Limb (tissue), 2 donors: Measurements from ENCODE around the gene UBA6.
"Not testable (repeated sequence)": the region's sequence is repeated elsewhere in the genome, so short reads cannot be mapped to it uniquely, and the experiment has no call there.

ENCODE experiments used
- DNase-seq, 2 donors: peaks; one replicate each; pipeline ENCODE4 v3.0.0-alpha.2; 2016; ENCODE audit errors: extremely low spot score in 2 of 2

UBA6 gene

GRCh38 chr4:67714248-67714583, 13.3 kb upstream of the UBA6 start:
- DNase-seq = no peak

DNA sequence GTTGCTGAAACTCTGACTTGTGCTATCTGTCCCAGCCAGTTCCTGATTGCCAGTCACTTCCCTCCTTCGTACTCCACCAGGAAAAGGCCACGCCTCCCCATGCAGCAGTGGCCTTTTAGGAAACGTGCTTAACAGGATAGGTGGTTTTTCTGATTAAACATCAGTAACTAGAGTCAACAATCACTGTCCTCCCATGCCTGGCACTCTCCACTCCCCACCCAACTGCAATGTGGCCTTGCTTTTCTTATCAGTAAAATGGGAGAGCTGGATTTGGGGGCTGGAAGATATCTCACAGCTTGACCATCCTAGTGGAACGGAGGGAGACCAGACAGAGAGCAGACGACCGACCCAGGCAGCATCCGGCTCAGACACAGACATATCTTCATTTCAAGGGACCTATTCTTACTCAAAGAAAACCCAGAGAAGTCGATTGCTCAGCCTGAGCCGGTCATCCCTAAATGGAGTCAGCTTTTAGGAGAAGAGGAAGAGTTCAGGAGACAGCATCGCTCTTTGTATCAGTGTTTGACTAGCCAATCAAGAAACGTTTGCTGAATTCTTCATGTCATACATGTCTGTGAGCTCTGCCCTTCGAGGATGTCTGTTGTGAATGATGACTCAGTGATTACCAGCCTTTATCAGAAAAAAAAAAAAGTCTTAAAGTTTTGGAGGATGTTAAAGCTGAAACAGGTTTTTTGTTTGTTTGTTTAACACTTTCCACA, 12.7 kb upstream of the UBA6 start:
- DNase-seq = no peak

- DNase-seq = no peak
Measured at GRCh38 chr4:67712650-67713528, 11.9 kb upstream of the UBA6 start.

DNA sequence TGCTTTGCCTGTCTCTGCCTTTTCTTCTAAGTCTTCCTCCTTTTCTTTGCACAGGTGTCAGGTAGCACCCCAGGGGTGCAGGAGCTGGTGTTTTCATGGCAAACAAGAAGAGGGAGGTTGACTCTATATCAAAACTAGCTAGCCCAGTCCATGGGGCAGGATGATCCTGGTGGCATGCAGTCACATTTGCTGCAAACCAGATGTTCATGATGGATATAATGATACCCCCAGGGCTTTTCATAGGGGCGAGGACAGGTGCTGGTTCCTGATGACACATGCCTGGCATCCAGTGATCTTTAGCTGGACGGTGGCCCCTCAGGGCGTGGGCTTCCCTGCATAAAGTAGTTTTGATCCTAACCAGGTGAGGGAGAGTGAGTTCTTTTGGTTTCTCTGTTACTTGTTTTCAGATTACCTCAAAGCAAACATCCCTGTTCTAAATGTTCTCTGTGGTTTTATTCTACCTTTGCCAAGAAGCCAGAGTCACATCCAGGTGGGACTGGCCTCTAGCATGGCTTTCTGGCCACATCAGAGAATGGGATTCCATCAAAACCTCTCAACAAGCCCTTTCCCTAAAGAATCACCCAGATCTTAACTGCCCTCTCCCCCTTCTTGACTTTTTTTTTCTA, 11.2 kb upstream of the UBA6 start:
- DNase-seq = no peak

DNA sequence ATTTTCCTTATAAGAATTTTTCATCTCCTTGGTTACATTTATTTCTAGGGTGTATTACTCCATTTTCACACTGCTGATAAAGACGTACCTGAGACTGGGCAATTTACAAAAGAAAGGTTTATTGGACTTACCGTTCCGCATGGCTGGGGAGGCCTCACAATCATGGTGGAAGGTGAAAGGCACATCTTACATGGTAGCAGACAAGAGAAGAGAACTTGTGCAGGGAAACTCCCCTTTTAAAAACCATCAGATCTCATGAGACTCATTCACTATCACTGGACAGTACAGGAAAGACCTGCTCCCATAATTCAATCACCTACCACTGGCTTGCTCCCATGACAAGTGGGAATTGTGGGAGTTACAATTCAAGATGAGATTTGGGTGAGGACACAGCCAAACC, 5.7 kb upstream of the UBA6 start:
- not testable (repeated sequence) for DNase-seq

DNA sequence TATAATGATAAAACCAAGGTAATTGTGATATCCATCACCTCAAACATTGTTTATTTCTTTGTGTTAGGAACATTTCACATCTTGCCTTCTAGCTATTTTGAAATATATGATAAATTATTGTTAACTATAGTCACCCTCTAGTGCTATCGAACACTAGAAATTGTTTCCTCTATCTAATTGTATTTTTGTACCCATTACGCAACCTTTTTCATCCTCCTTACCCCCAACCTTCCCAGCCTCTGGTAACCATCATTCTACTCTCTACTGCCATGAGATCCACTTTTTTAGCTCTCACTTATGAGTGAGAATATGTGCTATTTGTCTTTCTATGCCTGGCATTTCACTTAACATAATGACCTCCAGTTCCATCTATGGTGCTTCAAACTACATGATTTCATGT, 3.9 kb upstream of the UBA6 start:
- DNase-seq = no peak

DNA sequence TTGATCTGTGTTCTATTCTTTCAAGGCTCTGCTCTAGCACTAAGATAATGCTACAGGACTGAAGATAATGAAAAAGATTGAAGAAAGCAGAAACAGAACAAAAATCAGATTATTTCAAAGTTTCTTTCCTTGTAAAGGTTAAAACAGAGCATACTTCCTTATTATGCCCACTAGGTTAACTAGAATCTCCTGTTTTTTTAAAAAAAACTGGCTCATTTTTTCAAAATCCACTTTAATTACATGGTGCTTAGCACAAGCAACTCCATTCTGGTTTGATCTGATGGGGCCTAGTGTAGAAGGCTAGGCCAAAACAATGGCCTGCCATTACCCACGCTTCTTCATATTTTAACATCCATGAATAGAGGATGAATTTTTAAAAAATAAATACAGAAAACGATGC, 1.2 kb upstream of the UBA6 start:
- no peak for DNase-seq

DNA sequence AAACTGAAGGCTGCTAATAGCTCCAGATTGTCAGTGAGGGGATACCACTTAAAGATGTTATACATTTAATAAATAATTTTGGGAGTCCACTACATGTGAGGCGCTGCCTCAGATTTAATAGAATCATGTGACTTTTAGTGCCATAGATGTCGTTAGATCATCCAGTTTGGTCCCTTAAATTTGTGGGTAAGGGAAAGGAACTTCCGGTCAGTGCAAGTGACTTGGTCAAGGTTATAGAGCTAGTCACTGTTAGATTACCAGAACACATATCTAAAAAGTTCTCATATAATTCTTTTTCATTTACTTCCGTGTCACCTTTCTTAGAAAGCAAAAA, 529 bp upstream of the UBA6 start:
- DNase-seq = no peak

- no peak for DNase-seq
Measured at GRCh38 chr4:67700116-67700737, 728 bp downstream of the UBA6 start.

- no peak for DNase-seq
Measured at GRCh38 chr4:67699603-67700002, 1.4 kb downstream of the UBA6 start.

DNA sequence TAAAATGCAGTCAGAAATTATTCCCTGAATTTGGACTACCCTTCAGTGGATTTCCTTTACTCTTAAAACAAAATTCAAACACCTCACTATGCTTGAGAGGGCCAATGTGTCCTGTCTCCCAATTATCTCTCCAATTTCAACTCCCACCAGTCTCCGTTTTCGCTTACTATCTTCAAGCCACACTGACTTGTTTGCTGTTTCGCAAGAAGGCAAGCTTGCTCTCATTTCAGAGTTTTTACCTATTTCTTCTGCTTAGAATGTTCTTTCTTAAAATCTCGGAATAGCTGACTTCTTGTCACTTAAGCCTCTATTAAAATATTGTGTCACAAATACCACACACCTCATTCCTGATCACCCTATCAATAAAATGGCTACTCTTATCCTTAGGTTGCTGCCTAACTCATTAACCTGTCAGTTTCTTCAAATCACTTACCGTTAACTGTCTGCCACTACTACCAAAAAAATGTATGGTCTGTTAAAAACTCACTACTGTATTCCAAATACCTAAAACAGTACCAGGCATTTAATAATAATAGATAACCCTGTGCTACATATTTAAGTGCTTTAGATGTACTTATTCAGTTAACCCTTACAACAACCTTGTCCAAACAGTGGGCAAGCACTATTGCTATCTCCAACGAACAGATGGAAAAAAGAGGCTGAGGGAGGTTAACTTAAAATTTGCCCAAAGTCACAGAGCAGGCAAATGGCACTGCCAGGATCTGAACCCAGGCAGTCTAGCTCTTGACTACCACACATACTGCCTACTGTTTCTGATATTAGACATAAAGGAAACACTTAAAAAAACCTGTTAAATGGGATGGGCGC, 2.9 kb downstream of the UBA6 start:
- DNase-seq = no peak

- DNase-seq = no peak
Measured at GRCh38 chr4:67696061-67696460, 4.9 kb downstream of the UBA6 start.

- DNase-seq = no peak
Measured at GRCh38 chr4:67694662-67695061, 6.3 kb downstream of the UBA6 start.

GRCh38 chr4:67691328-67691727, 9.6 kb downstream of the UBA6 start:
- no peak for DNase-seq

DNA sequence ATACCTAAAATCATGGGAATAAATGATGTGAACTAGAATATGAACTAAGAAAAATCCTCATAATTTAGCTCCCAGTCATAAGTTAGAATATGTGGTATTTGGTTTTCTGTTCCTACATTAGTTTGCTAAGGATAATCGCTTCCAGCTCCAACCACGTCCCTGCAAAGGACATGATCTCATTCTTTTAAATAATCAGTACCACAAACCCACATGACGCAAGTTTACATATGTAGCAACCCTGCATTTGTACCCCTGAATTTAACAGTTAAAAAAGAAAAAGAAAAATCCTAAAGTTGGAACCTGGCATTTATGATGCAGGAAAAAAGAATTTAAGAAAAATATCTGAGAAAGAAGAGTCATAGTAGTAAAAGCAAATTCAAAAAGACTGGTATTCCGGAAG, 13.3 kb downstream of the UBA6 start:
- no peak for DNase-seq

GRCh38 chr4:67685532-67685859, 15.5 kb downstream of the UBA6 start:
- DNase-seq = no peak

- DNase-seq = no peak
Measured at GRCh38 chr4:67684839-67685531, 16.0 kb downstream of the UBA6 start.

DNA sequence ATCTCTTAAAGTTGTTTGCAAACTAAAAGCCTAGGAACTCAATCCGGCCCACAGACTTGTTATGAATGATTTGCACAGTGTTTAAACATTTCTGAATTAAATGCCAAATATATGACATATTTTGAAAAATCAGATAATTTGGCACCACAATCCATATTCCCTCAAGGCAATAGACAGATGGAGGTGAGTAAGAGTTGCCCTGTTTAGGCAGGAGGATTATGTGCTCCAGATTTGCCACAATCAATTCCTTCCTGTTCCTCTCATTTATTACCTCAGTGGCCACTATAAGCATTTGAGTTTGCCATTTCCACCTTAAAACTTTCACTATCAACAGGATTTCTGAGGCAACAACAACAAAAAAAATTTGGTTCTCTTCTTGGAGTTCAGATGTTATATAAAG, 18.7 kb downstream of the UBA6 start:
- DNase-seq = no peak

DNA sequence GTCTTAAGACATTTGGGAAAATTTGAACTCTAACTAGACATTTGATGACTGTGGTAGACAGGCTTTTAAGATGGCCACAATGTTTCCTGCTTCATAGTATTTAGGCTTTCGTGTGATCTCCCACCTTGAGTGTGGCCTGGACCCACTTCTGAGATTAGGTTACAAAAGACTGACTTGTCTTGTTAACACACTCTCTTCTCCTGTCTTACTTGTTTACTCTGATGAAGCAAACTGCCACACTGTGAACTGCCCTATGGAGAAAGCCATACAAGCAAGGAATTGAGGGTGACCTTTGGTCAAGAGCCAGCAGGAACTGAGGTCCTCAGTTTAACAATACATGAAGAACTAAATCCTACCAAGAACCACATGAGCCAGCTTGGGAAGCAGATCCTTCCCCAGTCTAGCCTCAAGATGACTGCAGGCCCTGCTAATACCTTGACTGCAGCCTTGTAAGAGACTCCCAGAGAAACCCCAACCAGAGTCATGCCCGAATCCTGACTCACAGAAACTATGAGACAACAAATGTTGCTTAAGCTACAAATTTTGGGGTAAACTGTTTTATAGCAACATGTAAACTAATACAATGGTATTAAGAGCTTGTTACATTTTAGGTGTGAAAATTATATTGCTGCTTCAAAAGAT, 20.3 kb downstream of the UBA6 start:
- DNase-seq = no peak

GRCh38 chr4:67678612-67679011, 22.3 kb downstream of the UBA6 start:
- DNase-seq = no peak
